Osteocyte (in vitro differentiated cells): ENCODE data around the gene MBNL1. TPM values are rescaled to one million over a fixed set of nuclear protein-coding genes. Genes with fewer than 3 reads are reported as not detected.

Source experiments
- DNase-seq: peaks from one replicate; pipeline ENCODE4 v3.0.0; 2021; ENCODE audit warnings: mixed read lengths; ENCODE audit not compliant: unreplicated experiment; ENCODE audit errors: extremely low spot score
- H3K27ac Mint-ChIP-seq: one replicate; pipeline ENCODE4 v1.8.0; 2021; ENCODE audit warnings: mild to moderate bottlenecking, mixed read lengths; ENCODE audit not compliant: unreplicated experiment
- H3K27me3 Mint-ChIP-seq: one replicate; pipeline ENCODE4 v1.8.0; 2021; ENCODE audit warnings: mixed read lengths; ENCODE audit not compliant: unreplicated experiment
- H3K36me3 Mint-ChIP-seq: one replicate; pipeline ENCODE4 v1.8.0; 2021; ENCODE audit warnings: mixed read lengths; ENCODE audit not compliant: unreplicated experiment
- H3K4me1 Mint-ChIP-seq: one replicate; pipeline ENCODE4 v1.8.0; 2021; ENCODE audit warnings: mixed read lengths; ENCODE audit not compliant: unreplicated experiment
- H3K4me3 Mint-ChIP-seq: one replicate; pipeline ENCODE4 v1.8.0; 2021; ENCODE audit warnings: mild to moderate bottlenecking, moderate library complexity, mixed read lengths; ENCODE audit not compliant: unreplicated experiment
- H3K9me3 Mint-ChIP-seq: one replicate; pipeline ENCODE4 v1.8.0; 2021; ENCODE audit warnings: mixed read lengths; ENCODE audit not compliant: unreplicated experiment
- CTCF ChIP-seq: fragments of 200-600 bp; sonication (generic); IDR thresholded peaks from 2 replicates; pipeline ENCODE4 v1.5.0; 2021; ENCODE audit warnings: antibody characterized with exemption, mild to moderate bottlenecking, moderate library complexity
- total RNA-seq: library from RNA; stranded (reverse); gene quantifications from 2 replicates; pipeline ENCODE4 v1.2.1, GENCODE V29; 2021

MBNL1 gene
- total RNA-seq, 1 donor from 2014 or later = 166 TPM

- Mint-ChIP-seq H3K9me3 (no peaks in the 10 kb centered on the region), H3K27me3 (no peaks in the 10 kb centered on the region), H3K4me3 (no peak overlapping the region), H3K36me3 (peaks cover 2% of the 10 kb centered on the region), H3K4me1 (peaks cover 70% of the 10 kb centered on the region), H3K27ac (no peak overlapping the region)
- no peak for DNase-seq
- no peak for TF ChIP-seq CTCF
Observed at GRCh38 chr3:152285509-152285908, 16.8 kb downstream of the MBNL1 start.

- peak overlapping the region; percentile 68 for H3K27ac Mint-ChIP-seq
- no peak for DNase-seq
- peaks cover 68% of the 10 kb centered on the region for H3K4me1 Mint-ChIP-seq
- H3K36me3 Mint-ChIP-seq = no peaks in the 10 kb centered on the region
- TF ChIP-seq CTCF = no peak
- no peaks in the 10 kb centered on the region for H3K9me3 Mint-ChIP-seq
- H3K27me3 Mint-ChIP-seq = no peaks in the 10 kb centered on the region
- H3K4me3 Mint-ChIP-seq = peak overlapping the region; percentile 15
Observed at GRCh38 chr3:152287898-152288576, 19.3 kb downstream of the MBNL1 start.

DNA sequence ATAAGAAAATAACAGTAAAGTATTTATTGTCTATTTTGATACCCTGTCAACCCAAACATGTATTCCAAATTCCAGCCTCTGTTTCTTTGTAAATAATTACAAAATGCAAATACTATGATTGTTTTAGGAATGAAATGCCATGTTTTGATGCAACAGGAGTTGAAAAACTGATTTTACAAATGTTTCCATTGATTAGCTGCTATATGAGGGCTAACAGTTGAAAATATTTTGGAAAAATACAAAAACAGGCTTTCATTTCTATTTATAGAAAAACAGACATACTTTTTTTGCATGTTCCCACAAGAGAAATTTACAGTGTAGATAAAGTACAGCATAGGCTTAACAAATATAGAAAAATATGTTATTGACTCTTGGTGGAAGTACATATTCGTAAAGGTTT lies 20.0 kb downstream of the MBNL1 start:
- H3K27me3 Mint-ChIP-seq = no peaks in the 10 kb centered on the region
- no peaks in the 10 kb centered on the region for H3K9me3 Mint-ChIP-seq
- no peak for TF ChIP-seq CTCF
- H3K27ac Mint-ChIP-seq = peak overlapping the region; percentile 68
- H3K4me1 Mint-ChIP-seq = peaks cover 67% of the 10 kb centered on the region
- no peak overlapping the region for H3K4me3 Mint-ChIP-seq
- DNase-seq = no peak
- no peaks in the 10 kb centered on the region for H3K36me3 Mint-ChIP-seq

GRCh38 chr3:152289708-152290107 lies 21.0 kb downstream of the MBNL1 start:
- H3K27me3 Mint-ChIP-seq = no peaks in the 10 kb centered on the region
- H3K4me3 Mint-ChIP-seq = no peak overlapping the region
- peaks cover 60% of the 10 kb centered on the region for H3K4me1 Mint-ChIP-seq
- H3K36me3 Mint-ChIP-seq = no peaks in the 10 kb centered on the region
- H3K9me3 Mint-ChIP-seq = no peaks in the 10 kb centered on the region
- H3K27ac Mint-ChIP-seq = peak overlapping the region; percentile 60
- DNase-seq = no peak
- no peak for TF ChIP-seq CTCF

- H3K27me3 Mint-ChIP-seq = no peaks in the 10 kb centered on the region
- H3K36me3 Mint-ChIP-seq = no peaks in the 10 kb centered on the region
- H3K4me3 Mint-ChIP-seq = no peak overlapping the region
- H3K9me3 Mint-ChIP-seq = no peaks in the 10 kb centered on the region
- no peak for TF ChIP-seq CTCF
- no peak for DNase-seq
- peaks cover 57% of the 10 kb centered on the region for H3K4me1 Mint-ChIP-seq
- peak overlapping the region; percentile 60 for H3K27ac Mint-ChIP-seq
Observed at GRCh38 chr3:152290374-152290773, 21.6 kb downstream of the MBNL1 start.
